Measurements from ENCODE around the gene CRACR2B. TPM values are rescaled to one million over a fixed set of nuclear protein-coding genes. Genes with fewer than 3 reads are reported as not detected.

The CRACR2B gene
- total and polyA plus RNA-seq, 2 donors (not counting 1 experiment from before 2014, with no cell fraction given) = 9.7 to 67.7 TPM

GRCh38 chr11:819943-820649, 7.6 kb upstream of the CRACR2B start:
- H3K4me3 ChIP-seq (ENCODE audit: control extremely low read depth in 1 of 5, extremely low read depth in 1 of 5, insufficient read depth in 1 of 5, low read depth in 2 of 5, low read length in 4 of 5) = peak overlapping the region; percentile 37 to 82 (median 73)
- H2AFZ ChIP-seq (ENCODE audit: insufficient read depth, low read depth, low read length, poor library complexity, severe bottlenecking) = peak overlapping the region; percentile 87
- peak overlapping the region; percentile 90 for H3K4me2 ChIP-seq (replicated peaks; ENCODE audit: low read depth, low read length, poor library complexity, severe bottlenecking)
- TF ChIP-seq CTCF (IDR thresholded peaks at IDR 0.05) (no peak), EZH2 (IDR thresholded peaks at IDR 0.05; ENCODE audit: borderline replicate concordance, insufficient read depth, low read depth, low read length, poor library complexity, severe bottlenecking) (no peak)
- H4K20me1 ChIP-seq (ENCODE audit: control insufficient read depth, insufficient read depth, low read length, poor library complexity, severe bottlenecking) = peaks cover 50% of the 10 kb centered on the region
- H3K27me3 ChIP-seq (replicated peaks in 1 of 4; ENCODE audit: control extremely low read depth in 1 of 4, control insufficient read depth in 3 of 4, insufficient read depth in 4 of 4, low read length in 3 of 4) = no peaks in the 10 kb centered on the region
- DNase-seq (peak; percentile 95), ATAC-seq (ENCODE audit: low read depth) (peak; percentile 73)
- CTCF ChIA-PET = interaction anchor here (0.9 to 2.8 kb wide), 5 partner anchors 9 to 244 kb away, joined by 3 to 14 read pairs (median 3); partner anchors contain the start of genes RPLP2 and TSPAN4
- intact Hi-C loops (cut with micrococcal nuclease) = loop anchor here (1.0 kb wide), 5 partner anchors 10 to 22 kb away; partner anchors contain the start of genes PIDD1, POLR2L, RPLP2 and SLC25A22
- Mint-ChIP-seq H3K27me3 (no peaks in the 10 kb centered on the region), H3K27ac (peak overlapping the region; percentile 91), H3K4me3 (peak overlapping the region; percentile 92), H3K9me3 (ENCODE audit: insufficient read depth) (no peaks in the 10 kb centered on the region), H3K4me1 (peaks cover 20% of the 10 kb centered on the region)
- peaks cover 0 to 28% of the 10 kb centered on the region in 2 experiments for H3K36me3 ChIP-seq (replicated peaks in 1 of 2; ENCODE audit: control extremely low read depth in 1 of 2, control insufficient read depth in 1 of 2, extremely low read depth in 1 of 2, insufficient read depth in 2 of 2, low read length in 1 of 2)
- peaks cover 16 to 26% of the 10 kb centered on the region in 2 donors for H3K4me1 ChIP-seq (ENCODE audit: control insufficient read depth in 2 of 2, insufficient read depth in 2 of 2, low read length in 2 of 2)
- H3K9ac ChIP-seq (ENCODE audit: low read length) = peak overlapping the region; percentile 91
- WGBS (ENCODE audit: insufficient coverage) = 4% methylated on average over 47 of the region's 47 CpGs
- peaks cover 24% of the 10 kb centered on the region for H3K79me2 ChIP-seq (ENCODE audit: control insufficient read depth, insufficient read depth, low read length)
- H3K27ac ChIP-seq (ENCODE audit: low read length in 2 of 2) = peak overlapping the region; percentile 68 to 91
- POLR2A ChIA-PET = interaction anchor here (0.7 to 3.7 kb wide), 9 partner anchors 10 to 314 kb away, joined by 3 to 57 read pairs (median 8); partner anchors contain the start of genes CD151, CRACR2B, HRAS and LRRC56
- H3K9me3 ChIP-seq (ENCODE audit: control extremely low read depth in 1 of 3, control insufficient read depth in 2 of 3, insufficient read depth in 1 of 3, low read length in 2 of 3) = no peaks in the 10 kb centered on the region
